C4-2B (cell line): Measurements from ENCODE around the gene ZFAND3.
"Not testable (repeated sequence)": the region's sequence is repeated elsewhere in the genome, so short reads cannot be mapped to it uniquely, and the experiment has no call there.

ENCODE experiments used
- H3K27ac ChIP-seq: fragments of 450-650 bp; 2 replicates; pipeline ENCODE4 v1.5.1; 2017
- CTCF ChIP-seq: fragments of 450-650 bp; conservative IDR thresholded peaks from 2 replicates; pipeline ENCODE4 v1.5.1; 2017; ENCODE audit warnings: mild to moderate bottlenecking
- ZFX ChIP-seq: fragments of 450-650 bp; IDR thresholded peaks from 2 replicates; pipeline ENCODE4 v1.6.1; 2017

ZFAND3 gene

GRCh38 chr6:37985355-37985754, 165.8 kb downstream of the ZFAND3 start:
- TF ChIP-seq CTCF (no peak), ZFX (no peak)
- H3K27ac ChIP-seq, result no peak overlapping the region

GRCh38 chr6:37987018-37987417, 167.5 kb downstream of the ZFAND3 start:
- TF ChIP-seq CTCF (no peak), ZFX (no peak)
- no peak overlapping the region for H3K27ac ChIP-seq

GRCh38 chr6:37987559-37987958, 168.0 kb downstream of the ZFAND3 start:
- H3K27ac ChIP-seq, result peak overlapping the region; percentile 56; the same call in 1 of the 2 replicates
- TF ChIP-seq ZFX (no peak), CTCF (no peak)

- TF ChIP-seq ZFX, result no peak
- no peak for TF ChIP-seq CTCF
- no peak overlapping the region for H3K27ac ChIP-seq
Measured at GRCh38 chr6:37988127-37988526, 168.6 kb downstream of the ZFAND3 start.

GRCh38 chr6:37988696-37989095, 169.2 kb downstream of the ZFAND3 start:
- H3K27ac ChIP-seq, result peak overlapping the region; percentile 58
- TF ChIP-seq ZFX, result no peak
- TF ChIP-seq CTCF, result no peak

GRCh38 chr6:37990762-37991525, 171.4 kb downstream of the ZFAND3 start:
- TF ChIP-seq CTCF, result no peak
- TF ChIP-seq ZFX, result no peak

GRCh38 chr6:37992749-37993148, 173.2 kb downstream of the ZFAND3 start:
- TF ChIP-seq ZFX (no peak), CTCF (no peak)
- H3K27ac ChIP-seq, result no peak overlapping the region

More at GRCh38 chr6:37990762-37991525, 171.4 kb downstream of the ZFAND3 start:
- no peak overlapping the region for H3K27ac ChIP-seq

GRCh38 chr6:37993194-37993593, 173.7 kb downstream of the ZFAND3 start:
- not testable (repeated sequence) for H3K27ac ChIP-seq
